CD14-positive monocyte (primary cell): ENCODE results near the gene MRPL23. TPM values are rescaled to one million over a fixed set of nuclear protein-coding genes. Genes with fewer than 3 reads are reported as not detected.

Experiments
- DNase-seq, 3 donors: peaks; one replicate each; pipeline ENCODE4 v3.0.0-alpha.2; 2011 to 2022
- H2AFZ ChIP-seq: 2 replicates; pipeline ENCODE4 v1.6.0; 2012; ENCODE audit warnings: mild to moderate bottlenecking, low read depth, low read length, inconsistent platforms; ENCODE audit not compliant: insufficient read depth, poor library complexity, severe bottlenecking
- H3K27ac ChIP-seq, 2 donors: 1 replicate in 1 of 2; 2 replicates in 1 of 2; pipeline ENCODE4 v1.5.1; 2012 to 2013; ENCODE audit warnings: low read length in 2 of 2, control low read depth in 1 of 2, inconsistent platforms in 1 of 2, low read depth in 1 of 2, mild to moderate bottlenecking in 1 of 2
- H3K27me3 ChIP-seq, 2 donors: one replicate each; pipeline versions ENCODE4 v1.6.0 to v1.6.1; 2011 to 2013; ENCODE audit warnings: low read length in 2 of 2; ENCODE audit not compliant: control insufficient read depth in 2 of 2, insufficient read depth in 2 of 2
- H3K36me3 ChIP-seq, 2 donors: replicated peaks in 1 of 2; 1 replicate in 1 of 2; 2 replicates in 1 of 2; pipeline versions ENCODE4 v1.5.1 to v1.6.1; 2012 to 2013; ENCODE audit warnings: low read length in 2 of 2, control low read depth in 1 of 2, inconsistent platforms in 1 of 2, mild to moderate bottlenecking in 1 of 2; ENCODE audit not compliant: insufficient read depth in 2 of 2, control insufficient read depth in 1 of 2
- H3K4me1 ChIP-seq, 2 donors: 1 replicate in 1 of 2; 2 replicates in 1 of 2; pipeline versions ENCODE4 v1.5.1 to v1.6.1; 2012 to 2013; ENCODE audit warnings: low read length in 2 of 2, control low read depth in 1 of 2, inconsistent platforms in 1 of 2, mild to moderate bottlenecking in 1 of 2, moderate library complexity in 1 of 2; ENCODE audit not compliant: insufficient read depth in 2 of 2, control insufficient read depth in 1 of 2
- H3K4me2 ChIP-seq: replicated peaks from 2 replicates; pipeline ENCODE3; 2012; ENCODE audit warnings: low read length, moderate library complexity, mild to moderate bottlenecking; ENCODE audit not compliant: poor library complexity, severe bottlenecking; ENCODE audit errors: extremely low read depth
- H3K4me3 ChIP-seq, 3 experiments: fragments of 200-600 bp in 1 of 3; sonication (generic) in 1 of 3; replicated peaks in 1 of 3; 1 replicate in 2 of 3; 2 replicates in 1 of 3; pipeline ENCODE4 v1.5.1; 2011 to 2013; ENCODE audit warnings: low read length in 3 of 3, mild to moderate bottlenecking in 3 of 3, control low read depth in 2 of 3, low read depth in 2 of 3, inconsistent platforms in 1 of 3, moderate library complexity in 1 of 3
- H3K79me2 ChIP-seq: 2 replicates; pipeline ENCODE4 v1.6.0; 2012; ENCODE audit warnings: mild to moderate bottlenecking, control low read depth, inconsistent platforms, low read length, moderate library complexity; ENCODE audit not compliant: insufficient read depth
- H3K9ac ChIP-seq: 2 replicates; pipeline ENCODE4 v1.6.0; 2017; ENCODE audit warnings: low read length, mild to moderate bottlenecking; ENCODE audit not compliant: insufficient read depth, poor library complexity, severe bottlenecking
- H3K9me3 ChIP-seq, 2 donors: replicated peaks in 1 of 2; 1 replicate in 1 of 2; 2 replicates in 1 of 2; pipeline versions ENCODE4 v1.5.1 to v1.6.1; 2012 to 2013; ENCODE audit warnings: low read length in 2 of 2, control low read depth in 1 of 2; ENCODE audit not compliant: control insufficient read depth in 1 of 2, insufficient read depth in 1 of 2
- H4K20me1 ChIP-seq: 2 replicates; pipeline ENCODE4 v1.6.0; 2012; ENCODE audit warnings: mild to moderate bottlenecking, low read length, control low read depth, moderate library complexity; ENCODE audit not compliant: insufficient read depth
- H3K27ac Mint-ChIP-seq, 7 donors: one replicate each; pipeline ENCODE4 v1.8.0; 2020; ENCODE audit warnings: mild to moderate bottlenecking in 7 of 7, mixed read lengths in 7 of 7, moderate library complexity in 6 of 7, inconsistent platforms in 2 of 7
- H3K27me3 Mint-ChIP-seq, 3 donors: one replicate each; pipeline ENCODE4 v1.8.0; 2021 to 2022; ENCODE audit warnings: low read depth in 3 of 3, mild to moderate bottlenecking in 3 of 3, mixed read lengths in 3 of 3, moderate library complexity in 3 of 3, inconsistent platforms in 1 of 3
- H3K36me3 Mint-ChIP-seq, 2 donors: one replicate each; pipeline ENCODE4 v1.8.0; 2020; ENCODE audit warnings: mixed read lengths in 2 of 2, inconsistent platforms in 1 of 2, mild to moderate bottlenecking in 1 of 2
- H3K4me1 Mint-ChIP-seq: one replicate; pipeline ENCODE4 v1.8.0; 2020; ENCODE audit warnings: mild to moderate bottlenecking, mixed read lengths
- H3K4me3 Mint-ChIP-seq, 2 donors: one replicate each; pipeline ENCODE4 v1.8.0; 2020; ENCODE audit warnings: mild to moderate bottlenecking in 2 of 2, mixed read lengths in 2 of 2, moderate library complexity in 1 of 2
- H3K9me3 Mint-ChIP-seq, 7 donors: one replicate each; pipeline ENCODE4 v1.8.0; 2020 to 2022; ENCODE audit warnings: mixed read lengths in 7 of 7, mild to moderate bottlenecking in 6 of 7, moderate library complexity in 6 of 7, inconsistent platforms in 2 of 7
- WGBS: methylation state at CpG from one replicate; pipeline ENCODE4 v1.1.5; 2013; ENCODE audit warnings: missing lambda C conversion rate; ENCODE audit not compliant: insufficient coverage; 5-methylcytosine and 5-hydroxymethylcytosine counted together
- intact Hi-C, 2 donors: fragments of 100-400 bp; cut with micrococcal nuclease; formaldehyde crosslinking; loops; one replicate each; pipeline versions ENCODE4 v1.15.0 to v1.15.1; 2023
- polyA plus RNA-seq, 3 donors: library from polyadenylated mRNA; depleted of rRNA in 1 of 3; unstranded in 2 of 3; stranded (reverse) in 1 of 3; fragments of 300-500 nt in 2 of 3; fragments of >200 nt in 1 of 3; fragmentation: Illumina TruSeq in 2 of 3; gene quantifications; 1 replicate in 2 of 3; 2 replicates in 1 of 3; pipeline ENCODE4 v1.2.3, GENCODE V29; 2012 to 2021
- TF ChIP-seq, protein P1 (sequence below): fragments of 200-600 bp; IDR thresholded peaks from one replicate; pipeline ENCODE4 v1.8.0; 2022; ENCODE audit warnings: antibody characterized with exemption, mild to moderate bottlenecking

Gene MRPL23
- polyA plus RNA-seq, 3 donors, result 19.3 to 109 (median 51.1) TPM

DNA sequence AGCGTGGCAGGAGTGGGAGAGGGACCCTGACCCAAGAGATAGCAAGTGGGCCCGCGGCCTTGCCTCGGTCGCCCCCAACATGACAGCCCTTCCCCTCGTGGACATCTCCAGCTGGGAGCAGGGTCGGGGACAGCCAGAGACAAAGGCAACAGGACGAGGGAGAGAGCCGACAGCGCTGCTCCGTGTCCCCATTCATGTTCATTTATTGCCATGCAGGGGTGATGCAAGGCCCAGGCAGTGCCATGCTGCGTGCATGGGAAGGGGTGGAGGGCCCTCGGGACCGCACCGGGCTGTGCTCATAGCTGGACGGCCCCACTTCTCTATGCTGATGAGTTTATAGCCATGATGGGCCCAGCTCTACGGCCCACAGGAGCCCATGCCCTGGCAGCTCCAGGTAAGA is 12.7 kb downstream of the MRPL23 start:
- H3K36me3 Mint-ChIP-seq, result no peaks in the 10 kb centered on the region
- no peak overlapping the region for H3K4me3 ChIP-seq

DNA sequence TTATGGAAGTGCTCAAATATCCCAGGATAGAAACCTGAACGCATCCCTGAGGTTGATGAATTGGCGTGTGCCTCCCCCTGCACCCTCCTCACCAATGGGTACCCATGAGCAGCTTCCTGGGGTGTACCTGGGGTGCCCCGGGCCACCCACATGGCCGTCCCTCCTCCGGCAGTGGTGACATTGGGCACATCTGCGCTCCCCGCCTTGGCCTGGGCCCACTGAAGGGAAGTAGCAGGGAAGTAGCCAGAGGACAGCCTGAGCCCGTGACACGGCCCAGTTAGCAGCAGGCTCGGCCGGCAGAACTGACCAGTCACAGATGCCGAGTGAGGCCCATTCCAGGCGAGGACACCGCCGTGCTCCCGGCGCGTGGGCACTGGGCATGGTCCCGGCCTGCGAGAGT is 16.7 kb downstream of the MRPL23 start:
- H3K4me1 Mint-ChIP-seq, result no peaks in the 10 kb centered on the region
- WGBS, result no CpG with 5 or more reads among the region's 20 CpGs
- H3K4me3 Mint-ChIP-seq, result no peak overlapping the region
- Histone ChIP-seq H3K9ac (no peak overlapping the region), H2AFZ (no peak overlapping the region), H3K27me3 (no peaks in the 10 kb centered on the region), H3K4me3 (no peak overlapping the region), H3K9me3 (no peaks in the 10 kb centered on the region), H3K36me3 (no peaks in the 10 kb centered on the region), H3K79me2 (no peaks in the 10 kb centered on the region), H3K4me1 (no peaks in the 10 kb centered on the region), H3K4me2 (no peak overlapping the region), H4K20me1 (no peaks in the 10 kb centered on the region), H3K27ac (no peak overlapping the region)
- no peak for DNase-seq
- intact Hi-C loops, result no loop called here
- H3K27me3 Mint-ChIP-seq, result no peaks in the 10 kb centered on the region
- no peak overlapping the region for H3K27ac Mint-ChIP-seq
- no peaks in the 10 kb centered on the region for H3K36me3 Mint-ChIP-seq
- H3K9me3 Mint-ChIP-seq, result no peaks in the 10 kb centered on the region
- TF ChIP-seq, protein P1, sequence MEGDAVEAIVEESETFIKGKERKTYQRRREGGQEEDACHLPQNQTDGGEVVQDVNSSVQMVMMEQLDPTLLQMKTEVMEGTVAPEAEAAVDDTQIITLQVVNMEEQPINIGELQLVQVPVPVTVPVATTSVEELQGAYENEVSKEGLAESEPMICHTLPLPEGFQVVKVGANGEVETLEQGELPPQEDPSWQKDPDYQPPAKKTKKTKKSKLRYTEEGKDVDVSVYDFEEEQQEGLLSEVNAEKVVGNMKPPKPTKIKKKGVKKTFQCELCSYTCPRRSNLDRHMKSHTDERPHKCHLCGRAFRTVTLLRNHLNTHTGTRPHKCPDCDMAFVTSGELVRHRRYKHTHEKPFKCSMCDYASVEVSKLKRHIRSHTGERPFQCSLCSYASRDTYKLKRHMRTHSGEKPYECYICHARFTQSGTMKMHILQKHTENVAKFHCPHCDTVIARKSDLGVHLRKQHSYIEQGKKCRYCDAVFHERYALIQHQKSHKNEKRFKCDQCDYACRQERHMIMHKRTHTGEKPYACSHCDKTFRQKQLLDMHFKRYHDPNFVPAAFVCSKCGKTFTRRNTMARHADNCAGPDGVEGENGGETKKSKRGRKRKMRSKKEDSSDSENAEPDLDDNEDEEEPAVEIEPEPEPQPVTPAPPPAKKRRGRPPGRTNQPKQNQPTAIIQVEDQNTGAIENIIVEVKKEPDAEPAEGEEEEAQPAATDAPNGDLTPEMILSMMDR, result no peak

More for the DNA sequence above, 12.7 kb downstream of the MRPL23 start:
- Histone ChIP-seq H3K27ac (no peak overlapping the region), H3K4me2 (no peak overlapping the region), H3K36me3 (no peaks in the 10 kb centered on the region), H3K9ac (no peak overlapping the region), H2AFZ (no peak overlapping the region), H3K79me2 (no peaks in the 10 kb centered on the region), H4K20me1 (no peaks in the 10 kb centered on the region), H3K4me1 (no peaks in the 10 kb centered on the region), H3K27me3 (no peaks in the 10 kb centered on the region), H3K9me3 (no peaks in the 10 kb centered on the region)
- H3K9me3 Mint-ChIP-seq, result no peaks in the 10 kb centered on the region
- no peak overlapping the region for H3K27ac Mint-ChIP-seq
- H3K4me3 Mint-ChIP-seq, result no peak overlapping the region
- WGBS, result no CpG with 5 or more reads among the region's 17 CpGs
- no peaks in the 10 kb centered on the region for H3K27me3 Mint-ChIP-seq
- no peaks in the 10 kb centered on the region for H3K4me1 Mint-ChIP-seq
- DNase-seq, result no peak
- TF ChIP-seq, protein P1, result no peak
- intact Hi-C loops, result no loop called here
